ENCODE measurements around the gene ZEB2.

The ZEB2 gene

DNA sequence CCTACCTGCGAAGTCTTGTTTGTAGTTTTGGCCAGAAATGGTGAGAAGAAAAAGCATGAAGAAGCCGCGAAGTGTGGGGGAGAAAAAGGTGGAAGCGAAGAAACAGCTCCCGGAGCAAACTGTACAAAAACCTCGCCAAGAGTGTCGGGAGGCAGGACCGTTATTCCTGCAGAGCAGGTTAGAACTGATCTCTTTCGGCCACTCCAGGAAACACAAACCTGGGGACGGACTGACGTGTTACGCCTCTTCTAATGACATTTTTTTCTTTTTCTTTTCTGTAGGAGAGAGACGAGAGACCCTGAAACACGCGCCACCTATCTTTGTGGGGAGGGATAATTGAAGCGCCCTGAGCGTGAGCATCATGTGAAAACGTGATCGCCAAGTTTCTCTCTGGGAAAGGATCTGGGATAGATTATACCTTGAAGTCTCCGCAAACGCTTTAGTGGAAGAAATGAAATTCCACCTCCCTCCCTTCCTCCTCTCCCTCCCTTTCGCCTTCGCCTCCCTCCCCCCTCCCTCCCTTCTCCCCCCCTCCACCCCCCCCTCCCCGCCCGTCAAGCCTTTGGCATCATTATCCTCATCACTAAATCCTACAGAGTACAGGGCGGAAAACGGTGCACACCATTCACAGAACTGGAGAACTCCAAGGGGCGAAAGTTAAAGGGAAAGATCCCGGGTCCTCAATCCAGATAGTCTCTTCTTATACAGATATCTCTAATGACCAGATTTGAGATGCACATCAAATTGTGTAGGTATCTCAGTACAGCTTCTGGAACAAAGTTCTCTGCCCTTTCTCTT is at the start of gene ZEB2:
Gene ZEB2, minus strand, starts transcription at position 186 of the 798 bp plus-strand sequence. CDS start 2,769 bp downstream, outside the sequence.
- DNase-seq: no peak

DNA sequence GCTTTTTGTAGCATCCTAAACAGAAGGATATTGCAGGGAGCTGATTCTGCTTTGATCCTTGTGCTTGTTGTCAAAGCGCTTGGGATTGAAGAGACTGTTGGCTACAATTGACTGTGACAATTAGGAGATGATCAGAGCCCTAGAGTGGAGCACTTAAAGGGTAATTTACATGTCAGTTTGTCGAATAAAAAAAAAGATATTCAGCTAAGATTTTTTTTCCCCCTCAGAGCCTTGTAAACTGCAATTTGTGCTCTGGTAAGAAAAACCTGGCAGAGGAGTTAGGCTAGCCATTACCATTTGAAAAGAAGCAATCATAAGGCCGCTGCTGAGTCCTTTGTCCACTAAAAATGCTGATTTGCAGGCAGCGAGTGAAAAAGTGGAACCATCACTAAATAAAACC is 47.8 kb upstream of the ZEB2 start:
- DNase-seq: no peak

DNA sequence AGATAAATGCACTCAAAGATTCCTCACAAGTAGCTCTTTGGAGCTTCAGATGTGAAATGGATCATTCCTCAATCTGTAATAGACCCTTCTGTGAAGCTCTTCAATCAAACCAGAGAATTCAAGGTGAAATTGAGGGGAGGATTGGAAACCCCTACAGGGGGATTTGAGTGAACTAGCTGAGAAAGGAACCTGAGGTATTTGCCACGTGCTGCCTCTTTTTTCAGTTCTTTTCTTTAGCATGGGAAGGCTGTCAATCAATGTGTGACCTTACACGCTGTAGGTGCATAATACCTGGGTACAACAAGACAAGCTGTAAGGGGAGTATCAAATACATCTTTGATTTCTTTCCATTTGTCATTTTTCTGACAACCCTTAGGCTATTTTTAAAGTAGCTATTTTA is 46.5 kb upstream of the ZEB2 start:
- no peak for DNase-seq

DNA sequence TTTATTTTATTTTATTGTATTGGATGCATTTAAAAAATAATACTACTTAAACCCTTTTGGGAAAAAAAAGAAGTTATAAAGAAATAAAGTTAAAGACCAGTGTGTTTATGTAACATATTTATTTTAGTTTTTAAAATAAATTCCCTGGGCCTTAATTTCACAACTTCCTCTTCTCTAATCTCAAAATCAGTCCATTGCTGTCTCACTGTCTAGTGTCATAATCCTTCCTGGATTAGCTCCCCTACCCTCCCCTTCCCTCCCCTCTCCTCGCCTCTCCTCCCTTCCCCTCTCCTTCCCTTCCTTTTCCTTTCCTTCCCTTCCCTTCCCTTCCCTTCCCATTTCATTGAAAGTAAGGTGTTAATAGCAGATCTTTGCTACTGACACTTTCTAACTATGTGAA is 40.3 kb upstream of the ZEB2 start:
- DNase-seq: no peak

DNA sequence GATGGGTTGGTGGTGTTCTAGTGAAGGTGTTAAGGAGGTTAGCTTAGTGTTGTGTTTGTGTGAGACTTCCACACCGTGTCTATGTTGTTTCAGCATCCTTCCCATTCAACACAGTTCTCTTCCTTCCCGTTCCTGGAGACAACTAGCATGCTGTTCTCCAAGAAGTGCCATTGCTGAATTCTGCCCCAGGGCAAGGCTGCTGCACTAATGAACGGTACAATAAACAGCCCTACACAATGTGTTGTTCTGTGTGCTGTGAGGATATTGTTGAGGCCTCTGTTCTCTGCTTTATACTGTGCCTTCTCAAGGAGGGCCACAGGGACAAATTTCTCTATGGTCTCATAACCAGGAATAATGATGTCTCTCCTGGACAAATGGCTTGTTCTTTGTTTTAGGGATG is 39.8 kb upstream of the ZEB2 start:
- no peak for DNase-seq

DNA sequence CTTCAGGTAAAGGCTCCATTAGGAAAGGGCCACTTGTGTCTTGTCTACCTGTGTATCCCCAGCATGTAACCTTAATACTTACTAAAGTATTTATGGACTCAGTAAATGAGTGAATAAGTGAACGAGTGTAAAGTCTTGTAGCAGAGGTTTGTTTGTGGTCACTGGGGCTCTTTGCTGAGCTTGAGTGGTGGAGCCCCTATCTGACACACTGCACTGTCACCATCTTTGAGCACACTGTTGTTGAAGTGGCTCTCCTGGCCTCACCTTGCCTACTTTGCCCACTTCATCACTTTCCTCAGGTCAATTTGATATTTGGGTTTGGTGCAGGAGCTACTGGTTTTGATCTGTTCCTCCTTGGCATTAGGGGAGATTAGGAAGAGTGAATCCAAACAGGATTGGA is 39.3 kb upstream of the ZEB2 start:
- no peak for DNase-seq

DNA sequence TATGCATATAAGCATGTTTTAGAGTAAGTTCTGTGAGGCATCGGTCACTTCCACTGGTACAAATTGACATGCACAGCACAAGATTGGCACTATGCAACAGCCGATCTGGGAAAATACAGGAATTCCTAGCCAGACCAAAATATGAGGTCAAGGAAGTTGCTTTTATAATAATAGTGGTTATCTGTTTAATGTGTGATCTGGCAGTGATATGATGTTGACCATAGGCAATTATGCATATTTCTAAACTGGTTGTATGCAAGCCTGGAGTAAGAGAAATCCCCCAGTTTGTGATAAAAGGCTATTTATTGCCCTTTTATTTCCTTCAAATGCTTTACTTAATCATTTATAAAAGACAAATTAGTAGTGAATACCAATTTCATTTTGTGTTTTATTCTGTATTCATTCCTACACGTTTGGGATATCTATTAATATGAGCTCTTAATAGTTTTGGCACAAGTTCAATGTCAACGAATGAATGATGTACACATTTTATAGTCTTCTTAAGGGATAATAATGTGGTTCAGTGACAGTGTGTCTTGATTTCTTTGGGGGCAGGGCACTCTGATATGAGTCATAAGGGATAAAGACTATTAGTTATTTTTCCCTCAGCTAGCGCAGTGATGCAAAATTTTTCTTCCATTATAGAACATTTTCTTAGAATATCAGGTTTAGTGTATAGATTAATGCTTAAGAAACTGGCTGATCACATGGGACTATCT is 34.7 kb upstream of the ZEB2 start:
- no peak for DNase-seq

DNA sequence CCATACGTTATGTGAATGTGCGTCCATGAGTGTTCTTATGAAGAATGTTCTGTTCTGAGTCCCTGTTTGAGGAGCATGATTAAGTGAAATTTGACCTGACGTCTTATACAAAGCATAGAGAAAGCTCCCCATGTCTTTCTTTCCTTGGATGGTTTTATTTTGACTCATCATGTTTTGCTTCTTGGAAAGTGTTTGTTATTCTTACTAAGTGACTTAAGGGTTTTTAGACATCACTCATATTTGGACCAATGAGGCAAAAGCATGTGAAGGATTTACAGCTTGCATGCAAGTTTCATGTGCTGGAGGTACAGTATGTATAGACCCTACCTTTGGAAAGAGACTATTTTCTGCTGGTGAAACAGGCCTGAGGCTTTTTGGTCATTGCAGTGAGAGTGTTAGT is 33.5 kb upstream of the ZEB2 start:
- DNase-seq: no peak

DNA sequence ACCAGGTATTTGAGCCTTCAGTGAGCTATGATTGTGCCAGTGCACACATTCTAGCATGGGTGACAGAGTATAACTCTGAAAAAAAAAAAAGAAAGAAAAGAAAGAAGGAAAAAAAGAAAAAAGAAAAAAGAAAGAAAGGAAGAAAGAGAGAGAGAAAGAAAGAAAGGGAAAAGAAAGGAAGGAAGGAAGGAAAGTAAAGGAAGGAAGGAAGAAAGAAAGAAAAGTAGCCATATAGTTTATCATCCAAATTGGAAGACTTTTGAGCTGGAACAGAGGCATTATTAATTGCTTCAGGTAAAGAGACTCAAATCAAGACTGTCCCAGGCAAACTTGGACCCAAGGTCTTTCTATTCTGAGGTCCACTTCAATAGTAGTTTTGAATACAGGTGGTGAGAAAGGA is 32.9 kb upstream of the ZEB2 start:
- no peak for DNase-seq

DNA sequence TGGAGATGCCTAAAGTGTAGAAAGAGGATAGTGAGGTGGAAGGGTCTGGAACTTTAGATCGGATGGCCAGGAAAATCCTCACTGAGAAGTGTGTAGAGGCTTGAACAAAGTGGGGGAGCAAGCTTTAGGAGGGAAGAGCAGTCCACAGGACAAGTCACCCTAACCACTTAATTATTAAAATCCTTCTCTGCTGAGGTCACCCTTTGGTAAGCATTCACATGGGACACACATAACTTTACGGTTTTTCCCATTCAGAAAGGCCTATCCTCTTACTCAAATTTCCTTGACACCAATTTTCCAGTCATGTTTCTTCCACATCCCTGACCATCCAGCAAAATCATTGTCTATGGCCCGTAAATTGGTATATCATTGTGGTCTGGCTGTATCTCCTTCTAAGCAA is 31.0 kb upstream of the ZEB2 start:
- no peak for DNase-seq

DNA sequence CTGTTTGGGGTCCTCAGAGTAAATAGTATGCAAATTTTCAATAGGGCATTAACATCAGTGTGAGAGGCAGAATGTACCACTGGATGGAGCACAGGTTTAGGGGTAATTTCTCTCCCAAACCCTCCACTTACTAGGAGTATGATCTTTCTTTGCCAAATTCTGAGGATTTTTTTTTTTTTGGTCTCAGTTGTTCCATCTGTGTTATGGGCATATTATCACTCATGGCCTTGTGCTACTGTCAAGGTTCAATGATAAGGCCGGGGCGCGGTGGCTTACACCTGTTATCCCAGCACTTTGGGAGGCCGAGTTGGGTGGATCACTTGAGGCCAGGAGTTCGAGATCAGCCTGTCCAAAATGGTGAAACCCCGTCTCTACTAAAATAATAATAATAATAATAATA is 30.2 kb upstream of the ZEB2 start:
- no peak for DNase-seq

DNA sequence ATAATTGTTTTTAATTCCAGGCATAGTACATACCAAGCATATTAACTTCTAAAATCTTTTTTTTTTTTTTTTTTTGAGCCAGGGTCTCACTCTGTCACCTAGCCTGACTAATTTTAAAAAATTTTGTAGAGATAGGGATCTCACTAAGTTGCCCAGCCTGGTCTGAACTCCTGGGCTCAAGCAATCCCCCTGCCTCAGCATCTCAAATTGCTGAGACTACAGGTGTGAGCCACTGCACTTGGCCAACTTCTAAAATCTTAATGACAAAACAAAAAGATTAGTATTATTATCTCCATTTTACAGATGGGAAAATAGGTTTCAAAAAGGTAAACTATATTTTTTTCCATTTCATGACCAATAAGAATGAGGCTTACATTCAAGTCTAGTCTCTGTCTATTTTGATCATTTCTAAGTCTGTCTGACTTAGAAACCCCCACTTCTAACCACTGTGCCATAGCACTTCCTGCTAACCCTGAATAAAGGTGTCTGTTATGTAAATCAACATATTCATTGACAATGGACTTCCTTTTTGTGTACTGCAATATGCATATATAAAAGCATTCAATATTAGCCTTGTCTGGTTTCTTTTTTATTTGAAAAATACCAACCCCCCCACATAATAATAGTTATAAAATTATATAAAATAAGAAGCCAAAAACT is 28.7 kb upstream of the ZEB2 start:
- no peak for DNase-seq

DNA sequence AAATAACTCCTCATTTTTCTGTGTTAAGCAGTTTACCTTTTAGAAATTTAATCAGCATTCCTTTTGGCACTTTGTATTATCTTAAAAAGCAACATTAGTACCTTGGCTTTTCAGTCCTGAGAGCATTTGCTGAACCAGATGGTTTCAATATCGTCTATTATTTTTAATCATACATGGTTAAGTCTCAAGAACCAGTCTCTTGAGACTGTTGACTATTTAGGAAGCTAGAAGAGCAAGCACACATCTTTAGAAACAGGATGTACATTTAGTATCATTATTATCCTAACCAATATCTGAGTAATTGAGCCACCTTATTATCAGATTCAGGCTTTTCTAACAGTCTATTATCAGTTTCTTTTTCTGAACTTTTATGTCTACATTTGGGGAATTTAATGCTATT is 28.2 kb upstream of the ZEB2 start:
- no peak for DNase-seq

DNA sequence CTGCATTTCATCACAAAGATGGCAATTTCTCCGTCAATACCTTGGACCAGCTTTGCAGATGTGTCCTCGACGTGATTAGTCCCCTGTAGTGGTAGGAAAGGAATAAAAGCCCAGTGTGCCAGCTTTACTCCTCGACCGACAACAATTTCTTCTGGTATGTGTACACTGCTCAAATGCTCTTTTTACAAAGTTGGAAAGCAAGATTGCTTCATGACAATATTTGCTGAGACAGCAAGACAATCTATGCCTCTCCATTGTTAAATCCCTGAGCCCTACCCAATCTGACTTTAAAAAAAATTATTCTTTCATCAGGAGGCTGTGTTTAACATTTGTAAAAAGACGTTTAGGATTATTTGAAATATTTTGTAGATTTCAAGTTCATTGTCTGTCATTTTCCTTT is 27.6 kb upstream of the ZEB2 start:
- no peak for DNase-seq

DNA sequence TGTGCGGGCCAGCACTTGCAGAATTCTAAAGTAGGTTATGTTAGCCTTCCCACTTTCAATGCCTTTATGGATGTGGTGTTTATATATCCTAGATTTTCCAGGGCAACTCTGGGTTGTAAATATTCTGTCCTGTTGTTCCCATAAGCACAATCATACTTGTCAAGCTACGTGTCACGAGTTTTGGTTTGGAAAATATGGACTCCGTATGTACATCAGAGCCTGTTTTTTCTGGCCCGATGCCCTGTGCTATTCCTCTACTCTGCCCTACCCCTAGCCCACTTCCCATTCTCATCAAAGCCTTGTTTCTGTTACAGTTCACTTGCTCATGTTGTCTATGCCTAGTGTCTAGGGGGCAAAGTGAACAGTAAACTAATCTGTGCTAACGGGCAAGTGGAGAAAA is 27.0 kb upstream of the ZEB2 start:
- DNase-seq: no peak

DNA sequence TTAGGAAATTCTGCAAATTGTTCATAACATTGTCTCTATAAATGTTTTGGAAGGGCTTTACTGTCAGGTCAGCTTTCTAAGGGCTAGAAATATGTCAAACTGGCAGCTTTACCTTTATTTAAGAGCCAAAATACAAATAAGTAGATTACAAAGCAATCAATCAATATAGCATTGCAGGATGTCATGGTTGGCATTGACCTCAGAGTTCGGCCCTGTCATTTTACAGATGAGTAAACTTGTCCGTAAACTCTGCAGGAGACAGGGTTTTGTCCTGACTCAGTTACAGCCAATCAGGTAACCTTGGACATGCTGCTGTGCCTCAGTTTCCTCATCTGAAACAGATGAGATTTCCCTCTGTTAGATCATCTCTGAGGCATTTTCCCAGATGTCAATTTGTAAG is 25.9 kb upstream of the ZEB2 start:
- no peak for DNase-seq

DNA sequence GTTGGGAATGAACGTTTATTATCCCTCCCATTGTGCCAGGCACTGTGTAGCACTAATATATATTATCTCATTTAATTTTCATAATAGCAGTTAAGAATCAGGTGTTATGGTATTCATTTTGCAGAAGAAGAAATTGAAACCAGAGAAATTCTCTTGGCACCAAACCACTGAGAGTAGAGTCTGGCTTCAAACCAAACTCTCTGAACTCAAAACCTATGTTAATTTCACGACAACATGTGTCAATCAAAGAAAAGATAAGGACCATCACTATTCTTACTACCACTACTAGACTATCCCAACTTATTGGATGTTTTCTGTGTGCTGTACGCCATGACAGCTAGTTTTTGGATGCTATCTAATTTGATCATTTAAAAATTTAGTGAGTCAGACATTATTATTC is 24.1 kb upstream of the ZEB2 start:
- DNase-seq: no peak

DNA sequence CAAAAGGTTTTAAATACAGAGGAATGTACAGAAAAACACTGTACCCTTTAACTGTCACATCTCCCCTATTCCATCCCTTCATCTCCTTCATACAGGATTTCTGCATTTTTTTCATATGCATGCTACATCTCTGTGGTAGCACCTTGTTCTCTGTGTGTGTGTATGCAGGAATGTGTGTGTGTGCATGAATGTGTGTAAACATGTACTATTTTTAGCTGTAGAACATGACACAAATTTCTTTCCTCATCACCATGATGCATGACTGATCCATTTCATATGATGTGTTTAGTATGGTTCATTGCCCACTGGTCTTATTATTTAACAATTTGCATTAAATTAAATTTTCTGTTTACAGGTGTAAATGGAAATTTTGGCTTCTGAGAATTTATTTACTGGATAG is 21.5 kb upstream of the ZEB2 start:
- DNase-seq: no peak

DNA sequence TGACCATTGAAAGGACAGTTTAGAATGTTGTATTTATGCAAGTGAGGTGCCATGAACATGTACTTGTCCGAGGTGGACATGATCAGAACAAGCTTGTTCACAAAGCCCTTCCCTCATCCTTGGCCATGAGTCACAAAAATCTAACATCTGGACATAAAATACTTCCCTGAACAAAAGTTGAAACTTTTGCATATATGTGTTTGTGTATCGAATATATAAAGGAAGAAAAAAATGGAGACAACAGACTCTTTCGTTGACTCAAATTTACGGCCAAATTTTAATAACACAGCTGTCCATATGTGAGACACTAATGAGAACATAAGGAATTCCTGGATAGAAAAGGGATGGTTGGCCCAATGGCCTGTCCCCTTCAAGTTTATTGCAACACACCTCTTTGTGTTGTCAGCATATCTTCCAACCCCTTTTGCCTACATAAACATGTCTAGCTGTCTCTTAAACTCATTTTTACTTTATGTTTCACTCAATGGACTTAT is 19.4 kb upstream of the ZEB2 start:
- no peak for DNase-seq

DNA sequence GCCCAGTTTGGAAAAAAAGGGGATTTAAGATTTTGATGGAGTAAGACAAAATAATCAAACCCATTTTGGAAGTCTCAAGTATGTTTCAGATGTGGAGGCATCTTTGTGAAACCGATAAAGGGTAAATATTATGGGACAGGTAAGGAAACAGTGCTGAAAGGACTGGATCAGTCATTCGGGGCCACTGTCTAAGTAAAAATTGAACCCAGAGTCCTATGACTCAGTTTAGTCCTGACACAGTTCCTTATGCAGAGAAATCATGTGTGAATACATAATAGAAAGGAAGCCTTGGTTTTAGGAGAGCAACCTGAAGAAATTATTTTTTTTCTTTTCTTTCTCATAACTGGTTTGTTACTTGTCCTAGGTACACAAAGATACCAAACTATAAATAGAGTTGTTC is 15.4 kb upstream of the ZEB2 start:
- DNase-seq: no peak

DNA sequence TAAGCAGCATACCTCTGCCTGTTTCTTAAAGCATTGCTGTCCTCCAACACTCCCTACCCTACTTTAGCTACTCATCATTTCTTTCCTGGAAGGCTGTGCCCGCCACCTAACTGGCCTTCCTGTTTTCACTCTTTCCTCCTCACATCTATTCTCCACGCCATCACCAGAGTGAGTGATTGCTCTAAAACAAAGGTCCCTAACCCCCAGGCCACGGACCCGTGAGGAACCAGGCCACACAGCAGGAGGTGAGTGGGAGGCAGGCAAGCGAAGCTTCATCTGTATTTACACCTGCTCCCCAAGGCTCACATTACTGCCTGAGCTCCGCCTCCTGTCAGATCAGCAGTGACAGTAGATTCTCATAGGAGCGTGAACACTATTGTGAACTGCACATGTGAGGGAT is 13.3 kb upstream of the ZEB2 start:
- no peak for DNase-seq

DNA sequence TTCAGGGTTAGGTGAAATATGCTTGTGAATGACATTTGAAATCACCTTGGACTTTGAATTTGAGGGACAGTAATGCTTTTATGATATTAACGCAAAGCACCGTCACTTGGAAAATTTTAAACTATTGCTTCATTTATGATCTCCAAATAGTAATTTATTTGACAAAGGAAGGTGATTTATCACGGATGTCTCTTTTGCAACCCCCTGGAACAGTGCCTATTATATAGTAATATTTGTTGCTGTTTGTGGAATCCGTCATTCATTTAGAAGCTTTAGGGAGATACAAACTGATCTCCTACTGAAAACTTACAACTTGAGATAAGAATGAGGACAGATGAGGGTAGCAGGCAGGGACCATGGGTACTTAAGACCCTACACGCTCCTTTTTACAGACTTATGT is 10.7 kb upstream of the ZEB2 start:
- no peak for DNase-seq

DNA sequence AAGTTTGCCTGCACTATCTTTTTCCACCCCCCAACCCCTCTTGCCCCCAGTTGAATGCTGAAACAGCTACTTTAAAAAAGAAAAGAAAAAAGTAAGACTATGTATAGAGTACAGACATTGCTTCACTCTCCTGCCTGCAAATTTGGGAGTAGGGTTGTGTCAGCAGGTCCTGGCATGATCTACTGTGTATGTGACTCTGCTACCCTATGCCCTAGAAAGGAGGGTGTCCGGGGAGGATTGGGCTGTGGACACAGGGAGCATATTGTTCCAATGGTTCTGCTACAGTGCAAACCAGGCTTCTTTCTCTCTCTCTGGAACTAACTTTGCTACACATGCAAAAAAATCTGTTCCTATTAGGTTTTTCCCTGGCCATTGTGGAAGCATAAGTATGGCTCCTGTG is 9.9 kb upstream of the ZEB2 start:
- DNase-seq: no peak

DNA sequence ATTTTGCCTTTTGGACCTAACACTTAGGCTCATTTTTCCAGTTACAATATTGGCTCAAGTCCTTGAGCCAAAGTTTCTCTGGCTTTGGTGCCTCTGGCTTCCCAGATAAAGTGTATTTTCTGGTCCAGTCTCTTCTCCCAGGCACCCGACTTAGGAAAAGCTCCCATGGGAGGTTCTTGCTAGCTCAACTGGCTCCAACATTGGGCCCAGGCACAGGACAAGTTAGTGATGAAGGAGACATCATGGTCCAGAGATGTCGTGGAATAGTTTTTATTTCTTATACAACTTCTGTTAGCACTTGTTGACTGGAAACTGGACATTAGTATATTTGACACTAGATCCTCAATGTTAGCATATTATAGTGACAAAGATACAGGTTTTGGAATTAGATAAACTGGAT is 8.2 kb upstream of the ZEB2 start:
- no peak for DNase-seq
